Astrocyte (in vitro differentiated cells and primary cell): Measurements from ENCODE around the gene IARS1. TPM values are rescaled to one million over a fixed set of nuclear protein-coding genes. Genes with fewer than 3 reads are reported as not detected.
A peak's percentile ranks its signal among the peaks of the same experiment; 100 is the strongest.

ENCODE experiments used
- DNase-seq: peaks from one replicate; pipeline ENCODE4 v3.0.0-alpha.2; 2010; ENCODE audit warnings: low read depth
- FAIRE-seq: peaks from 2 replicates; lab custom pipeline; 2011; peaks lifted over from hg19 to GRCh38; lab: Jason Lieb, UNC
- H2AFZ ChIP-seq: 2 replicates; pipeline ENCODE4 v1.6.0; 2012; ENCODE audit warnings: low read depth, low read length, inconsistent platforms
- H3K27ac ChIP-seq: 2 replicates; pipeline ENCODE4 v1.5.1; 2011; ENCODE audit warnings: low read depth, low read length, inconsistent platforms
- H3K27me3 ChIP-seq: 2 replicates; pipeline ENCODE4 v1.6.0; 2011; ENCODE audit warnings: low read length, inconsistent platforms; ENCODE audit not compliant: insufficient read depth
- H3K36me3 ChIP-seq: 2 replicates; pipeline ENCODE4 v1.5.1; 2011; ENCODE audit warnings: low read length, inconsistent platforms; ENCODE audit not compliant: insufficient read depth
- H3K4me1 ChIP-seq: 2 replicates; pipeline ENCODE4 v1.5.1; 2011; ENCODE audit warnings: low read length, inconsistent platforms; ENCODE audit not compliant: insufficient read depth
- H3K4me2 ChIP-seq: 2 replicates; pipeline ENCODE4 v1.6.0; 2012; ENCODE audit warnings: low read length, inconsistent platforms
- H3K4me3 ChIP-seq: 2 replicates; pipeline ENCODE4 v1.5.1; 2011; ENCODE audit warnings: low read depth, mild to moderate bottlenecking, low read length, inconsistent platforms; ENCODE audit not compliant: insufficient read depth
- H3K79me2 ChIP-seq: 2 replicates; pipeline ENCODE4 v1.6.0; 2012; ENCODE audit warnings: mild to moderate bottlenecking, low read length, inconsistent platforms; ENCODE audit not compliant: insufficient read depth
- H3K9ac ChIP-seq: 2 replicates; pipeline ENCODE4 v1.6.0; 2012; ENCODE audit warnings: mild to moderate bottlenecking, low read length, inconsistent platforms
- H3K9me3 ChIP-seq: 2 replicates; pipeline ENCODE4 v1.5.1; 2012; ENCODE audit warnings: low read depth, mild to moderate bottlenecking, low read length, inconsistent platforms; ENCODE audit not compliant: insufficient read depth
- H4K20me1 ChIP-seq: 2 replicates; pipeline ENCODE4 v1.6.0; 2012; ENCODE audit warnings: low read length, inconsistent platforms; ENCODE audit not compliant: insufficient read depth
- H3K27ac Mint-ChIP-seq: one replicate; pipeline ENCODE4 v1.8.0; 2021; ENCODE audit warnings: mild to moderate bottlenecking, mixed read lengths; ENCODE audit not compliant: unreplicated experiment
- H3K27me3 Mint-ChIP-seq: one replicate; pipeline ENCODE4 v1.8.0; 2021; ENCODE audit warnings: low read depth, mixed read lengths; ENCODE audit not compliant: unreplicated experiment
- H3K36me3 Mint-ChIP-seq: one replicate; pipeline ENCODE4 v1.8.0; 2021; ENCODE audit warnings: low read depth, mixed read lengths; ENCODE audit not compliant: unreplicated experiment
- H3K4me1 Mint-ChIP-seq: one replicate; pipeline ENCODE4 v1.8.0; 2021; ENCODE audit warnings: low read depth, mixed read lengths; ENCODE audit not compliant: unreplicated experiment
- H3K4me3 Mint-ChIP-seq: one replicate; pipeline ENCODE4 v1.8.0; 2021; ENCODE audit warnings: mild to moderate bottlenecking, moderate library complexity, mixed read lengths; ENCODE audit not compliant: unreplicated experiment
- H3K9me3 Mint-ChIP-seq: one replicate; pipeline ENCODE4 v1.8.0; 2021; ENCODE audit warnings: mild to moderate bottlenecking, mixed read lengths; ENCODE audit not compliant: unreplicated experiment
- CTCF ChIP-seq: IDR thresholded peaks from 2 replicates; pipeline ENCODE4 v1.5.1; 2011; ENCODE audit warnings: low read depth, mild to moderate bottlenecking, inconsistent platforms, low read length, moderate library complexity; ENCODE audit not compliant: insufficient read depth
- EZH2 ChIP-seq: IDR thresholded peaks from 2 replicates; pipeline ENCODE4 v1.6.1; 2012; ENCODE audit warnings: mild to moderate bottlenecking, low read length, inconsistent platforms; ENCODE audit not compliant: insufficient read depth
- total RNA-seq: library from RNA; stranded (reverse); gene quantifications from 2 replicates; pipeline ENCODE4 v1.2.1, GENCODE V29; 2021

IARS1 gene
- total RNA-seq, 1 donor from 2014 or later = 226 TPM

DNA sequence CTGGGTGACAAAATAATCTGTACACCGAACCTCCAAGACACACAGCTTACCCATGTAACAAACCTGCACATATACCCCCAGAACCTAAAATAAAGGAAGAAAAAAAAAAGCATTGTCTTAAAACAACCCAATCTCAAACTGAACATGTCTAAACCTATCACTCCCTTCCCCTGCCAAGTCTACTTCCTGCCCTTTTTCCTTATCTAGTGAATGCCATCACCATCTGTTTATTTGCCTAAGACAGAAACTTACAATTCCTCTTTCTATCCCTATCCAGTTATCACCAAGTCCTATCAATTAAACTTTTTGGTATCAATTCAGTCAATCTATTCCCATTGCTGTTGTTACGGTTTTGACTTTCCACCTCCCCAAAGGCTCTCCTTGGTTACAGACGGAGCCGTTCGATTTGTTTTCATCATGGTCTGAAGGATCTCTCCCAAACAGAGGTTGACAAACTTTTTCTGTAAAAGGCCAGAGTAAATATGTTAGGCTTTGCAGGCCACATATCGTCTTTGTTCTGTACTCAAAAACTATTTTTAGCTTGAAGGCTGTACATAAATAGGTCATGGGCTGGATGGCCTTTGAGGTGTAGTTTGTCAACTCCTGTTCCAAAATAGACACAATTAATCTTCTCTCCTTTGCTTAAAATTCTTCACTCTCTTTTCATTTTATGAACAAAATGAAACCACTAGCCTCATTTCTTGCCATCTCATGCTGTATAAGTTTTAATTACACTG, 19.6 kb upstream of the IARS1 start:
- no peak overlapping the region for H3K4me3 Mint-ChIP-seq
- FAIRE-seq (no peak), DNase-seq (peak; percentile 27)
- H3K9me3 Mint-ChIP-seq = no peaks in the 10 kb centered on the region
- H4K20me1 ChIP-seq = peaks cover 12% of the 10 kb centered on the region
- no peak overlapping the region for H3K9ac ChIP-seq
- H3K4me2 ChIP-seq = no peak overlapping the region
- peaks cover 47% of the 10 kb centered on the region for H3K36me3 ChIP-seq
- H3K36me3 Mint-ChIP-seq = peaks cover 29% of the 10 kb centered on the region
- H3K27ac Mint-ChIP-seq = no peak overlapping the region
- no peaks in the 10 kb centered on the region for H3K9me3 ChIP-seq
- peaks cover 22% of the 10 kb centered on the region for H3K79me2 ChIP-seq
- TF ChIP-seq EZH2 = no peak
- TF ChIP-seq CTCF = no peak
- H3K27me3 Mint-ChIP-seq = no peaks in the 10 kb centered on the region
- H3K27me3 ChIP-seq = no peaks in the 10 kb centered on the region
- H3K4me1 Mint-ChIP-seq = peaks cover 7% of the 10 kb centered on the region
- no peak overlapping the region for H3K4me3 ChIP-seq
- no peak overlapping the region for H3K27ac ChIP-seq
- H3K4me1 ChIP-seq = no peaks in the 10 kb centered on the region
- H2AFZ ChIP-seq = no peak overlapping the region

DNA sequence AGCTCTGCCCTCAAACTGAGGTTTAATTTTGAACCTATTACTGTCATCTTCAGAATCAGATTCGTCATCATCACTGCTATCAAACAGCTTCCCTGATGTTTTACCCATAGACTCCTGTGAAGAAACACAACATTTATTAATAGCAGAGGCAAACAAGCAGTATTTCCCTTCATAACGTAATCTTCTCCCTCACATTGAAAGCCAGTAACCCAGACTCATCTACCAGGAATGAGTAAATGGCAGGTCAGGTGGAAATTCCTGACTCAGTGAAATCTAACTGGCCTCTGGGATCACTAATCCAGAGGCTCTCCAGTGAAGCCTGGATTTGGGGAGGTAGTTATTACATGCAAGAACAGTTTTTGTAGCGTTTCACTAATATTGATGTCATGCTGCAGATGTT, 17.1 kb upstream of the IARS1 start:
- DNase-seq (no peak), FAIRE-seq (no peak)
- H3K9me3 ChIP-seq = no peaks in the 10 kb centered on the region
- Mint-ChIP-seq H3K9me3 (no peaks in the 10 kb centered on the region), H3K27ac (no peak overlapping the region), H3K4me3 (no peak overlapping the region), H3K4me1 (peaks cover 7% of the 10 kb centered on the region), H3K36me3 (peaks cover 19% of the 10 kb centered on the region), H3K27me3 (no peaks in the 10 kb centered on the region)
- H4K20me1 ChIP-seq = peaks cover 12% of the 10 kb centered on the region
- H3K27me3 ChIP-seq = no peaks in the 10 kb centered on the region
- no peak overlapping the region for H3K4me2 ChIP-seq
- no peaks in the 10 kb centered on the region for H3K4me1 ChIP-seq
- no peak for TF ChIP-seq CTCF
- TF ChIP-seq EZH2 = no peak
- H3K36me3 ChIP-seq = peaks cover 41% of the 10 kb centered on the region
- no peak overlapping the region for H2AFZ ChIP-seq
- no peak overlapping the region for H3K9ac ChIP-seq
- H3K27ac ChIP-seq = no peak overlapping the region
- peaks cover 22% of the 10 kb centered on the region for H3K79me2 ChIP-seq
- H3K4me3 ChIP-seq = no peak overlapping the region

- Histone ChIP-seq H2AFZ (no peak overlapping the region), H3K4me2 (no peak overlapping the region), H3K9ac (no peak overlapping the region), H3K4me3 (no peak overlapping the region), H4K20me1 (peaks cover 12% of the 10 kb centered on the region), H3K9me3 (no peaks in the 10 kb centered on the region), H3K27me3 (no peaks in the 10 kb centered on the region), H3K27ac (no peak overlapping the region), H3K79me2 (peaks cover 22% of the 10 kb centered on the region), H3K36me3 (peaks cover 51% of the 10 kb centered on the region), H3K4me1 (no peaks in the 10 kb centered on the region)
- Mint-ChIP-seq H3K9me3 (no peaks in the 10 kb centered on the region), H3K4me3 (no peak overlapping the region), H3K36me3 (peaks cover 11% of the 10 kb centered on the region), H3K4me1 (peaks cover 7% of the 10 kb centered on the region), H3K27ac (no peak overlapping the region), H3K27me3 (no peaks in the 10 kb centered on the region)
- DNase-seq (no peak), FAIRE-seq (no peak)
- TF ChIP-seq EZH2 (no peak), CTCF (no peak)
These were observed 15.4 kb upstream of the IARS1 start for GRCh38 chr9:92308893-92309292.
